ENCODE results near the gene SCGB1C1.

SCGB1C1 gene

GRCh38 chr11:205221-206001 is 12.5 kb downstream of the SCGB1C1 start:
- DNase-seq: no peak

GRCh38 chr11:206002-206384 is 13.1 kb downstream of the SCGB1C1 start:
- DNase-seq: no peak

GRCh38 chr11:206526-207207 is 13.8 kb downstream of the SCGB1C1 start:
- peak; percentile 18 for DNase-seq

- DNase-seq: peak; percentile 99
Observed at GRCh38 chr11:207208-207862, 14.5 kb downstream of the SCGB1C1 start, which contains the start of the genes BET1L and RIC8A. Gene BET1L (minus strand): TSS chr11:207399. CDS start chr11:207321, 78 bp downstream. Gene RIC8A (plus strand): TSS chr11:207708. CDS start chr11:208855, 1,147 bp downstream.

- DNase-seq: no peak
Observed at GRCh38 chr11:207863-208180, 14.9 kb downstream of the SCGB1C1 start.

GRCh38 chr11:208181-208916 is 15.5 kb downstream of the SCGB1C1 start:
- DNase-seq: peak; percentile 85

- DNase-seq: no peak
Observed at GRCh38 chr11:208917-209260, 16.0 kb downstream of the SCGB1C1 start.

GRCh38 chr11:209275-210121 is 16.6 kb downstream of the SCGB1C1 start:
- no peak for DNase-seq

GRCh38 chr11:210122-210802 is 17.4 kb downstream of the SCGB1C1 start:
- no peak for DNase-seq

GRCh38 chr11:210803-211180 is 17.9 kb downstream of the SCGB1C1 start:
- DNase-seq: no peak

- no peak for DNase-seq
Observed at GRCh38 chr11:211295-211694, 18.4 kb downstream of the SCGB1C1 start.

- DNase-seq: no peak
Observed at GRCh38 chr11:211741-212140, 18.9 kb downstream of the SCGB1C1 start.

GRCh38 chr11:212150-213100 is 19.5 kb downstream of the SCGB1C1 start:
- no peak for DNase-seq

GRCh38 chr11:213111-213510 is 20.2 kb downstream of the SCGB1C1 start:
- DNase-seq: no peak

GRCh38 chr11:214083-214482 is 21.2 kb downstream of the SCGB1C1 start:
- DNase-seq: no peak

- DNase-seq: no peak
Observed at GRCh38 chr11:215581-216037, 22.7 kb downstream of the SCGB1C1 start.

- DNase-seq: no peak
Observed at GRCh38 chr11:216081-216974, 23.4 kb downstream of the SCGB1C1 start.

GRCh38 chr11:217704-218103 is 24.8 kb downstream of the SCGB1C1 start:
- DNase-seq: no peak

Data from central memory CD4-positive, alpha-beta T cell (primary cell).